K562 (cell line): ENCODE measurements around the gene SLC2A8. TPM values are rescaled to one million over a fixed set of nuclear protein-coding genes. Genes with fewer than 3 reads are reported as not detected.

ENCODE experiments used
- GATA2 ChIP-seq: sonication (generic); formaldehyde crosslinking; IDR thresholded peaks from 2 replicates; pipeline ENCODE4 v1.4.0; 2020; ENCODE audit warnings: mild to moderate bottlenecking, missing genetic modification reagents
- HIVEP1 ChIP-seq: fragments of 250-450 bp; sonication (Bioruptor Pico); IDR thresholded peaks from 2 replicates; pipeline ENCODE4 v1.4.0; 2020; ENCODE audit warnings: mild to moderate bottlenecking
- HNRNPUL1 ChIP-seq: fragments of 200-400 bp; formaldehyde crosslinking; IDR thresholded peaks from 2 replicates; pipeline ENCODE4 v1.6.1; 2017; ENCODE audit warnings: low read length
- MGA ChIP-seq: fragments of 450-650 bp; IDR thresholded peaks from 2 replicates; pipeline ENCODE4 v1.6.1; 2016; ENCODE audit warnings: mild to moderate bottlenecking, moderate library complexity
- NFRKB ChIP-seq: fragments of 450-650 bp; IDR thresholded peaks from 2 replicates; pipeline ENCODE4 v1.6.1; 2016; ENCODE audit warnings: low read depth
- NUFIP1 ChIP-seq: fragments of 450-650 bp; IDR thresholded peaks from 2 replicates; pipeline ENCODE4 v1.6.1; 2018; ENCODE audit not compliant: partially characterized antibody
- PREB ChIP-seq: sonication (generic); formaldehyde crosslinking; IDR thresholded peaks from 2 replicates; pipeline ENCODE4 v1.8.1; 2023; ENCODE audit warnings: mild to moderate bottlenecking, missing genetic modification reagents
- SRSF3 ChIP-seq: fragments of 200-400 bp; formaldehyde crosslinking; IDR thresholded peaks from 2 replicates; pipeline ENCODE4 v1.6.1; 2016; ENCODE audit warnings: mild to moderate bottlenecking, low read length, moderate library complexity; ENCODE audit not compliant: insufficient read depth
- ZBTB5 ChIP-seq: fragments of 450-650 bp; IDR thresholded peaks from 2 replicates; pipeline ENCODE4 v1.6.1; 2017; ENCODE audit warnings: antibody characterized with exemption
- ZNF277 ChIP-seq: fragments of 250-450 bp; sonication (Bioruptor Pico); IDR thresholded peaks from 2 replicates; pipeline ENCODE4 v1.8.0; 2022; ENCODE audit warnings: inconsistent platforms, mild to moderate bottlenecking, moderate library complexity, borderline replicate concordance
- ZNF589 ChIP-seq: fragments of 200-800 bp; sonication (Bioruptor generic); IDR thresholded peaks from 2 replicates; pipeline ENCODE4 v1.6.1; 2016; ENCODE audit warnings: low read depth, missing genetic modification characterization, missing compliant biosample characterization
- polyA plus RNA-seq, 8 experiments: library from polyadenylated mRNA; depleted of rRNA in 4 of 8; stranded (reverse) in 5 of 8; unstranded in 3 of 8; fragments of >200 nt; fragmentation: Nextera tagmentation in 2 of 8; fragmentation: Illumina TruSeq in 1 of 8; extraction: Ambion mirVana in 2 of 8; extraction: Trizol in 1 of 8; gene quantifications; 2 replicates each; pipeline versions ENCODE4 v1.2.1 to v1.2.3, GENCODE V29; 2011 to 2014; ENCODE audit warnings: inconsistent platforms in 1 of 8, missing spikeins in 1 of 8
- total RNA-seq, 7 experiments: library from RNA; depleted of rRNA in 6 of 7; stranded (reverse); fragments of >200 nt in 6 of 7; fragmentation: Illumina TruSeq in 2 of 7; extraction: Trizol in 2 of 7; gene quantifications; 2 replicates each; pipeline versions ENCODE4 v1.2.1 to v1.2.3, GENCODE V29; 2011 to 2021; ENCODE audit warnings: low replicate concordance in 1 of 7

Gene SLC2A8
- total and polyA plus RNA-seq, 9 of the 15 experiments (the other 6 are each of a cell fraction or from before 2014, with no cell fraction given): 0.13 to 12.9 (median 5.2) TPM

GRCh38 chr9:127388037-127388855, 8.7 kb upstream of the SLC2A8 start (continued):
- TF ChIP-seq PREB: no peak
- TF ChIP-seq ZBTB5: no peak
- TF ChIP-seq NFRKB: no peak
- no peak for TF ChIP-seq HIVEP1 (CRISPR knock-in tag)
- no peak for TF ChIP-seq NUFIP1
- no peak for TF ChIP-seq HNRNPUL1
- TF ChIP-seq MGA: peak; percentile 40; the same call in 1 of the 2 replicates
- TF ChIP-seq GATA2 (CRISPR knock-in tag): no peak
- no peak for TF ChIP-seq ZNF589 (CRISPR knock-in tag)
- TF ChIP-seq SRSF3: no peak
- TF ChIP-seq ZNF277 (CRISPR knock-in tag): no peak
